CMK (cell line): ENCODE data around the gene CIZ1.
A peak's percentile ranks its signal among the peaks of the same experiment; 100 is the strongest.
"Not testable (repeated sequence)": the region's sequence is repeated elsewhere in the genome, so short reads cannot be mapped to it uniquely, and the experiment has no call there.

ENCODE experiments used
- DNase-seq: peaks from one replicate; pipeline ENCODE4 v3.0.0-alpha.2; 2010; ENCODE audit warnings: low read depth

Gene CIZ1, protein sequence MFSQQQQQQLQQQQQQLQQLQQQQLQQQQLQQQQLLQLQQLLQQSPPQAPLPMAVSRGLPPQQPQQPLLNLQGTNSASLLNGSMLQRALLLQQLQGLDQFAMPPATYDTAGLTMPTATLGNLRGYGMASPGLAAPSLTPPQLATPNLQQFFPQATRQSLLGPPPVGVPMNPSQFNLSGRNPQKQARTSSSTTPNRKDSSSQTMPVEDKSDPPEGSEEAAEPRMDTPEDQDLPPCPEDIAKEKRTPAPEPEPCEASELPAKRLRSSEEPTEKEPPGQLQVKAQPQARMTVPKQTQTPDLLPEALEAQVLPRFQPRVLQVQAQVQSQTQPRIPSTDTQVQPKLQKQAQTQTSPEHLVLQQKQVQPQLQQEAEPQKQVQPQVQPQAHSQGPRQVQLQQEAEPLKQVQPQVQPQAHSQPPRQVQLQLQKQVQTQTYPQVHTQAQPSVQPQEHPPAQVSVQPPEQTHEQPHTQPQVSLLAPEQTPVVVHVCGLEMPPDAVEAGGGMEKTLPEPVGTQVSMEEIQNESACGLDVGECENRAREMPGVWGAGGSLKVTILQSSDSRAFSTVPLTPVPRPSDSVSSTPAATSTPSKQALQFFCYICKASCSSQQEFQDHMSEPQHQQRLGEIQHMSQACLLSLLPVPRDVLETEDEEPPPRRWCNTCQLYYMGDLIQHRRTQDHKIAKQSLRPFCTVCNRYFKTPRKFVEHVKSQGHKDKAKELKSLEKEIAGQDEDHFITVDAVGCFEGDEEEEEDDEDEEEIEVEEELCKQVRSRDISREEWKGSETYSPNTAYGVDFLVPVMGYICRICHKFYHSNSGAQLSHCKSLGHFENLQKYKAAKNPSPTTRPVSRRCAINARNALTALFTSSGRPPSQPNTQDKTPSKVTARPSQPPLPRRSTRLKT

GRCh38 chr9:128191406-128192046, at the start of gene CIZ1:
TSS of gene CIZ1 (minus strand) at chr9:128191572. CDS start at chr9:128190857, 715 bp downstream.
- peak; percentile 87 for DNase-seq

DNA sequence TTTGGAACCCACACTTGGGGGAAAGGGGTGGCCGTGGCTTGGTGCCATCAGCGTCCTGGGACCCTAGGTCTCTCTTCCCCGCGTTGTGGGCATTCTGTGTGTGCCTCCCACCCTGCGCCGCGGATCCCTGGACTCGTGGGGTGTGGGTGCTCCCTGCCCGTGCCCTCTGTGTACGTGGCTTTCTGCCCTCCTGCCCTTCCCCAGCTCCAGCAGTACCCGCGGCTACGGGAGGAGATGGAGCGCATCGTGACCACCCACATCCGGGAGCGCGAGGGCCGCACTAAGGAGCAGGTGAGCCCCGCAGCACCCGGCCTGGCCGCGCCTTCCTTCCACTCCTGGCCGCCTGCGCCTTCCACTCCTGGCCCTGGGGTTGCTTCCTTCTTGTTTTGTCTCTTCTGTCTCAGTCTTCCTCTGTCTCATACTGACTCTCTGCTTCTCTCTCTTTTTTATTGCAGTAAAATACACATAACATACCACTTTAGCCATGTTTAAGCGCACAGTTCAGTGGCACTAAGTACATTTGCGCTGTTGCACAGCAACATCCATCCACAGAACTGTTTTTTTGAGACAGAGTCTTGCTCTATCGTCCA, 42.5 kb upstream of the CIZ1 start:
- no peak for DNase-seq

GRCh38 chr9:128232528-128233428, 41.4 kb upstream of the CIZ1 start:
- no peak for DNase-seq

- DNase-seq: no peak
Measured at GRCh38 chr9:128231638-128232527, 40.5 kb upstream of the CIZ1 start.

- DNase-seq: not testable (repeated sequence)
Measured at GRCh38 chr9:128230897-128231296, 39.5 kb upstream of the CIZ1 start.

GRCh38 chr9:128226412-128226801, 35.0 kb upstream of the CIZ1 start:
- DNase-seq: no peak

GRCh38 chr9:128225770-128226411, 34.5 kb upstream of the CIZ1 start:
- no peak for DNase-seq

GRCh38 chr9:128224877-128225276, 33.5 kb upstream of the CIZ1 start:
- no peak for DNase-seq

GRCh38 chr9:128222880-128223670, 31.7 kb upstream of the CIZ1 start:
- no peak for DNase-seq

DNA sequence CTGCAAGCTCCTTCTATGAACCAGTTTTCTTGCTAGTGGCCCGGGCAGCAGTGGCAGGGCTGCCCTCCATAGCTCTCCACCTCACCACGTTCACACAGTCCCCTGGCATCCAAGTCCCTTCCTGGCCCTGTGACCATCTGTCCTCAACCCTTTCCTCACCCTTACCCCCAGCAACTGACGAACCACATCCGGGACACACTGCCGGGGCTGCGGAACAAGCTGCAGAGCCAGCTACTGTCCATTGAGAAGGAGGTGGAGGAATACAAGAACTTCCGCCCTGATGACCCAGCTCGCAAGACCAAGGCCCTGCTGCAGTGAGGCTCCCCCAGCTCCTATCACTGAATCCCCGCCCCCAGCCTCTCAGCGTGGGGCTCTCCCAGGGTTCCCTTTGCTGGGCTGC, 30.7 kb upstream of the CIZ1 start:
- no peak for DNase-seq

- no peak for DNase-seq
Measured at GRCh38 chr9:128219831-128220230, 28.5 kb upstream of the CIZ1 start.

- DNase-seq: peak; percentile 97
Measured at GRCh38 chr9:128218518-128219389, 27.4 kb upstream of the CIZ1 start.

- no peak for DNase-seq
Measured at GRCh38 chr9:128218172-128218517, 26.8 kb upstream of the CIZ1 start.

DNA sequence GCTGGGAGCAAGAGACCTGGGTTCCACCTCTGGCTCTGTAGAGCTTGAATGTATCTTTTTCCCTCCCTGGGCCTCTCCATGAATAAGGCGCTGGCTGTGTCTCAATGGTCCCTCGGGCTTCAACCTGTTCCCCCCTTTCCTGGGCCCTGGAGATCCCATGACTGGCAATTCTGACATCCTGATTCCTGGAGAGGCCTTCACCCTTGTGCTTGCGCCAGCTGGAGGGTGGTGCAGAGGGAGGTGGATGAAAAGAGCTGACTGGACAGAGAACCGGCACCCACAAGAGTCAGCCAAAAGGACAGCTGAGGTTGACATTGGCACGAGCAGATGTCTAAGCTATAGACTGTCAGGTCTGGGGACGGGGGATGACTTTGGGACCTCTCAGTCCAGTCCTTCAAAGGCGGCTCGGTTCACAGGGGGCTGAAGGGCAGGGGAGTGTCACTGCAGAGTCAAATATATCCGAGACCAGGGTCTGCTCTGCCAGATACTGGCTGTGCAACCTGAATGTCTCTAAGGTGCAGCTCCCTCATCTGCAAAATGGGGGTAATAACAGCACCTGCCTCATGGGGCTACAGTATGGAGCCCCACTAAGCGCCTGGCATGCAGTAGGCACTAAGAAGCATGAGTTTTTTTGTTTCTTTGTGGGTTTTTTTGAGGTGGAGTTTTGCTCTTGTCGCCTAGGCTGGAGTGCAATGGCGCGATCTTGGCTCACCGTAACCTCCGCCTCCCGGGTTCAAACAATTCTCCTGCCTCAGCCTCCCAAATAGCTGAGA, 25.6 kb upstream of the CIZ1 start:
- DNase-seq: no peak

DNA sequence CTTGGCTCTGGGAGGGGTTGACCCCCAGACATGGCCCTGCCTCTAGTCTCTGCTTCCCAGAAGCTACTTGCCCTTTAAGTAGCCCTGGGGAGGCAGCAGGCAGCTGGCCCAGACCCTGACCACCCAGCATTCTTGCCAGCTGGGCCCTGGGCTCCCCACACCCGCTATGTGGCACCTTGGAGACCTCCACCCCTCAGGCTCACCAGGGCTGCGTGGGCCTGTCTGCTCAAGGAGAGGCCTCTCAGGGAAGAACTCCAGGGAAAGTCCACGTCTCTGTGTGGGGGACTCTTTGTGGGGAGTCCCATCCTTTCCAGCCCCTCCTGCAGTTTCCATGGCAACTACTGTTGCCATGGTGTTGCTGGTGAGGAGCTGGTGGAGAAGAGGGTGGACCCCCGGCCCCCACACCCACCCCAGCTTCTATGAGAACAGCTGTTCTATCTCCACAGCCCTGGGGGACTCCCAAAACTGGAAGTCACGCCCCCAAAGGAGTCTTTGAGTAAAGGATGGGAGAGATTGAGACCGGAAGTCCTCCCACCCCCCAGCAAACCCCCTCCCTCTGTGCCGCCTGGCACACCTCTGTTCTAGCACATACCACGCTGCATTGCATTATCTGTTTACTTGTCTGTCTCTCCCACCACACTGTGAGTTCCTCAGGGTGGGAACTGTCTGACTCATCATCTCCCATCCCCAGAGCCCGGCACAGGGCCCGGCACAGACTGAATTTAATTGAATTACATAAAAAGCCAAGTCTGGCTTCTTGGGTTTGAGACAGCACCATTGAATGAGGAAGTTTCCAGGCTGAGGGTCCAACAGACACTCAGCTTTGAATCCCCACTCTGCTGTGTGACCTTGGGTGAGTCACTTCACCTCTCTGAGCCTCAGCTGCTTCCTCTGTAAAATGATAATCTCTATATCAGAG, 24.4 kb upstream of the CIZ1 start:
- no peak for DNase-seq
